ENCODE data around the gene RPA3.

- TF ChIP-seq GATA2 (IDR thresholded peaks at IDR 0.05; ENCODE audit: low read depth, low read length) = no peak
- TF ChIP-seq GATA3 (IDR thresholded peaks at IDR 0.05; ENCODE audit: low read depth, low read length) = no peak
These were observed 65.4 kb downstream of the RPA3 start for GRCh38 chr7:7652798-7653540.

Measured in SH-SY5Y (cell line).